ENCODE measurements around the gene CUX1.
"Not testable (repeated sequence)": the region's sequence is repeated elsewhere in the genome, so short reads cannot be mapped to it uniquely, and the experiment has no call there.

The CUX1 gene

DNA sequence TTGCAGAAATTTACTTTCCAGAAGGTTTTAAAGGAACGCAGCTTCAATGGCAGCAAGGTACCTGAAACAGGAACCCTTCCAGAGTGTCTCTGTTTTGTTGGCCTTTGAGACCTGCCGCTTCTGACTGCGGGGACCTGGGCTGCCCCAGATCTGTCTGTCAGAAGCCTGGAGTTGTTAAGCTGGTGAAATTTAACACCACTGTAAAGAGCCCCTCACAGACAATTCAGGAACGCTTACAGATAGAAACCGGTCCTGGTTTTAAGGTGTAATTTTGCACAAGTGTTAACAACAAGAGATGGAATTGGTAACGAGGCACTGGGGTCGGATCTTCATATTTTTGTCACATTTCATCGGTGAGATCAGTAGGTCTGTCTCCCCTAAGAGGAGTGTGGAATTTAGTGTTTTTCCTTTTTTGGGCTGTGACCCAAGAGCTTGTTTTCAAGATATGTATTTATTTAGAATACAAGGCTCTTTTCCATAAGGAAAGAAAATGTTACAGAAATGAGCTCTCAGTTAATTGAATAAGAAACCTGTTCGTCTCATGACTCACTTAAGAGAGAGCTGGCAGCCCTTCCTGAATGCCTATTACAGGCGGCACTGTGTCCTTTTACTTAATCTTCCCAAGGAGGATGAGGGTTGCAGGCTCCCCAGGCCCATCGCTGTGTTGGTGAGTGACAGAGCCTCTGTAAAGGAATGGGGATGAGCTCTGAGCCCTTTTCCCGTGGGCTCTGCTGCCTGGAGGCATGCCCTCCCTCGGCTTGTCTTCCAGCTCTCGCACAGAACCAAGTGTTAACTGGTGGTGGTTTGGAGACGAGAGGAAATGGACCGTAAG is 168.7 kb downstream of the CUX1 start:
- TF ChIP-seq ZNF670 (tag by site-specific recombination; IDR thresholded peaks at IDR 0.05; ENCODE audit: low read depth): no peak
- no peak for TF ChIP-seq EGR2 (tag by site-specific recombination; IDR thresholded peaks at IDR 0.05; ENCODE audit: low read depth)
- TF ChIP-seq, protein P1, sequence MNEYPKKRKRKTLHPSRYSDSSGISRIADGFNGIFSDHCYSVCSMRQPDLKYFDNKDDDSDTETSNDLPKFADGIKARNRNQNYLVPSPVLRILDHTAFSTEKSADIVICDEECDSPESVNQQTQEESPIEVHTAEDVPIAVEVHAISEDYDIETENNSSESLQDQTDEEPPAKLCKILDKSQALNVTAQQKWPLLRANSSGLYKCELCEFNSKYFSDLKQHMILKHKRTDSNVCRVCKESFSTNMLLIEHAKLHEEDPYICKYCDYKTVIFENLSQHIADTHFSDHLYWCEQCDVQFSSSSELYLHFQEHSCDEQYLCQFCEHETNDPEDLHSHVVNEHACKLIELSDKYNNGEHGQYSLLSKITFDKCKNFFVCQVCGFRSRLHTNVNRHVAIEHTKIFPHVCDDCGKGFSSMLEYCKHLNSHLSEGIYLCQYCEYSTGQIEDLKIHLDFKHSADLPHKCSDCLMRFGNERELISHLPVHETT (tag by site-specific recombination; IDR thresholded peaks at IDR 0.05): no peak
- H3K27ac ChIP-seq (ENCODE audit: extremely low read depth, low read depth, low read length): no peak overlapping the region
- no peak overlapping the region for H3K4me3 ChIP-seq (ENCODE audit: low read depth, low read length)
- POLR2A ChIA-PET: no interaction called here
- CTCF ChIA-PET: interaction anchor here (0.6 to 0.7 kb wide), 2 partner anchors 80 to 444 kb away, joined by 3 to 4 read pairs; no protein-coding TSS in a partner anchor
- H3K36me3 ChIP-seq (ENCODE audit: control insufficient read depth in 2 of 2, insufficient read depth in 1 of 2, low read length in 2 of 2): no peaks in the 10 kb centered on the region
- peaks cover 6% of the 10 kb centered on the region; the same call in 1 of the 2 replicates for H3K4me1 ChIP-seq (ENCODE audit: control insufficient read depth, insufficient read depth, low read length)
- H3K9me3 ChIP-seq (ENCODE audit: control insufficient read depth, insufficient read depth, low read depth, low read length): no peaks in the 10 kb centered on the region

DNA sequence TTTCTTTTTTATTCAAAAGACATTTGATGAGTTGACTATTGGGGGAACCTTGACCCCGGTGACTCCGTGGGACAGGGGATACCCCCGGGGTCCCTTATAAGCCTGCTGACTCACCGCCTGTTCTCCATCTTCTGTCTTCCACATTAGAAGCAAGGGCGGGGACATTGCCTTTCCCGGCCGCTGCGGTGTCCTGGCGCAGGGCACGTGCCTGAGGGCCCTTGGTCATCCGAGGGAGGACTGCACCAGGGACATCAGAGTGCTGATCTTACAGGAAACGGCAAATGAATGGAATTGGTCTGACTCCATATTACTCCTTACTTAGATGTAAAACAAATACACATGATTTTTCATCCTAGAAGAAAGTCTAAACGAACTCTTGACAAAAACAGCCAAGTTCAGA is 170.1 kb downstream of the CUX1 start:
- CTCF ChIA-PET: no interaction called here
- H3K4me3 ChIP-seq (ENCODE audit: low read depth, low read length): no peak overlapping the region
- H3K4me1 ChIP-seq (ENCODE audit: control insufficient read depth, insufficient read depth, low read length): peaks cover 10% of the 10 kb centered on the region
- no peak overlapping the region for H3K27ac ChIP-seq (ENCODE audit: extremely low read depth, low read depth, low read length)
- H3K9me3 ChIP-seq (ENCODE audit: control insufficient read depth, insufficient read depth, low read depth, low read length): no peaks in the 10 kb centered on the region
- TF ChIP-seq ZNF223 (tag by site-specific recombination; IDR thresholded peaks at IDR 0.05) (no peak), ZNF677 (tag by site-specific recombination; IDR thresholded peaks at IDR 0.05) (no peak), REPIN1 (tag by site-specific recombination; IDR thresholded peaks at IDR 0.05; ENCODE audit: low read depth) (no peak), ZNF174 (tag by site-specific recombination; IDR thresholded peaks at IDR 0.05) (no peak), SALL2 (tag by site-specific recombination; IDR thresholded peaks at IDR 0.05; ENCODE audit: borderline replicate concordance) (no peak), ZNF610 (tag by site-specific recombination; IDR thresholded peaks at IDR 0.05; ENCODE audit: borderline replicate concordance) (no peak), ZFHX2 (tag by site-specific recombination; conservative IDR thresholded peaks at IDR 0.05) (no peak), GLI4 (tag by site-specific recombination; IDR thresholded peaks at IDR 0.05) (no peak), ZNF10 (tag by site-specific recombination; IDR thresholded peaks at IDR 0.05) (no peak), ZNF37A (tag by site-specific recombination; IDR thresholded peaks at IDR 0.05) (no peak), ZNF776 (tag by site-specific recombination; IDR thresholded peaks at IDR 0.05; ENCODE audit: borderline replicate concordance) (no peak), SCRT2 (tag by site-specific recombination; IDR thresholded peaks at IDR 0.05) (no peak), ZNF629 (tag by site-specific recombination; IDR thresholded peaks at IDR 0.05) (no peak)
- TF ChIP-seq, protein P2, sequence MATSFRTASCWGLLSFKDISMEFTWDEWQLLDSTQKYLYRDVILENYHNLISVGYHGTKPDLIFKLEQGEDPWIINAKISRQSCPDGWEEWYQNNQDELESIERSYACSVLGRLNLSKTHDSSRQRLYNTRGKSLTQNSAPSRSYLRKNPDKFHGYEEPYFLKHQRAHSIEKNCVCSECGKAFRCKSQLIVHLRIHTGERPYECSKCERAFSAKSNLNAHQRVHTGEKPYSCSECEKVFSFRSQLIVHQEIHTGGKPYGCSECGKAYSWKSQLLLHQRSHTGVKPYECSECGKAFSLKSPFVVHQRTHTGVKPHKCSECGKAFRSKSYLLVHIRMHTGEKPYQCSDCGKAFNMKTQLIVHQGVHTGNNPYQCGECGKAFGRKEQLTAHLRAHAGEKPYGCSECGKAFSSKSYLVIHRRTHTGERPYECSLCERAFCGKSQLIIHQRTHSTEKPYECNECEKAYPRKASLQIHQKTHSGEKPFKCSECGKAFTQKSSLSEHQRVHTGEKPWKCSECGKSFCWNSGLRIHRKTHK (tag by site-specific recombination; IDR thresholded peaks at IDR 0.05): no peak
- TF ChIP-seq, protein P3, sequence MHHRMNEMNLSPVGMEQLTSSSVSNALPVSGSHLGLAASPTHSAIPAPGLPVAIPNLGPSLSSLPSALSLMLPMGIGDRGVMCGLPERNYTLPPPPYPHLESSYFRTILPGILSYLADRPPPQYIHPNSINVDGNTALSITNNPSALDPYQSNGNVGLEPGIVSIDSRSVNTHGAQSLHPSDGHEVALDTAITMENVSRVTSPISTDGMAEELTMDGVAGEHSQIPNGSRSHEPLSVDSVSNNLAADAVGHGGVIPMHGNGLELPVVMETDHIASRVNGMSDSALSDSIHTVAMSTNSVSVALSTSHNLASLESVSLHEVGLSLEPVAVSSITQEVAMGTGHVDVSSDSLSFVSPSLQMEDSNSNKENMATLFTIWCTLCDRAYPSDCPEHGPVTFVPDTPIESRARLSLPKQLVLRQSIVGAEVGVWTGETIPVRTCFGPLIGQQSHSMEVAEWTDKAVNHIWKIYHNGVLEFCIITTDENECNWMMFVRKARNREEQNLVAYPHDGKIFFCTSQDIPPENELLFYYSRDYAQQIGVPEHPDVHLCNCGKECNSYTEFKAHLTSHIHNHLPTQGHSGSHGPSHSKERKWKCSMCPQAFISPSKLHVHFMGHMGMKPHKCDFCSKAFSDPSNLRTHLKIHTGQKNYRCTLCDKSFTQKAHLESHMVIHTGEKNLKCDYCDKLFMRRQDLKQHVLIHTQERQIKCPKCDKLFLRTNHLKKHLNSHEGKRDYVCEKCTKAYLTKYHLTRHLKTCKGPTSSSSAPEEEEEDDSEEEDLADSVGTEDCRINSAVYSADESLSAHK (tag by site-specific recombination; IDR thresholded peaks at IDR 0.05): no peak
- no peaks in the 10 kb centered on the region for H3K36me3 ChIP-seq (ENCODE audit: control insufficient read depth in 2 of 2, insufficient read depth in 1 of 2, low read length in 2 of 2)
- POLR2A ChIA-PET: no interaction called here

DNA sequence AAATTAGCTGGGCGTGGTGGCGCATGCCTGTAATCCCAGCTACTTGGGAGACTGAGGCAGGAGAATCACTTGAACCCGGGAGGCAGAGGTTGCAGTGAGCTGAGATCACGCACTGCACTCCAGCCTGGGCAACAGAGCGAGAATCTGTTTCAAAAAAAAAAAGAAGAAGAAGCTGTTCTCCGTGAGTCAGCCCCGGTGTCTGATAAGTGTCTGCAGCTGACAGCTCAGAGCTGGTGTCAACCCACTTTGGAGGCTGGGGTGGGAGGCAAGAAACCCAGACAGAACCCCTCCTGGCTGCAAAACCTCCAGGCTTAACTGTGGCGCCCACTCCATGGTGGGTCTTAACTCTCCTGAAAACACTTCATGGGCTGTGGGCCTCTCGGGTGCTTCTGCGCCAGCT is 170.6 kb downstream of the CUX1 start:
- H3K36me3 ChIP-seq (ENCODE audit: control insufficient read depth in 2 of 2, insufficient read depth in 1 of 2, low read length in 2 of 2); H3K27ac ChIP-seq (ENCODE audit: extremely low read depth, low read depth, low read length); H3K4me1 ChIP-seq (ENCODE audit: control insufficient read depth, insufficient read depth, low read length); H3K9me3 ChIP-seq (ENCODE audit: control insufficient read depth, insufficient read depth, low read depth, low read length); H3K4me3 ChIP-seq (ENCODE audit: low read depth, low read length); CTCF ChIA-PET; POLR2A ChIA-PET: not testable (repeated sequence)
